HG03439 (cell line): Measurements from ENCODE around the gene SUGP1.
"Not testable (repeated sequence)": the region's sequence is repeated elsewhere in the genome, so short reads cannot be mapped to it uniquely, and the experiment has no call there.

ENCODE experiments used
- ATAC-seq: cut with Tn5 transposase; IDR thresholded peaks from one replicate; pipeline ENCODE4 v1.9.1; 2021; ENCODE audit warnings: mild to moderate bottlenecking, moderate library complexity; ENCODE audit not compliant: unreplicated experiment

The SUGP1 gene

GRCh38 chr19:19268453-19269385 is 51.6 kb downstream of the SUGP1 start:
- no peak for ATAC-seq

- no peak for ATAC-seq
These were observed 53.0 kb downstream of the SUGP1 start for GRCh38 chr19:19267305-19267704.

DNA sequence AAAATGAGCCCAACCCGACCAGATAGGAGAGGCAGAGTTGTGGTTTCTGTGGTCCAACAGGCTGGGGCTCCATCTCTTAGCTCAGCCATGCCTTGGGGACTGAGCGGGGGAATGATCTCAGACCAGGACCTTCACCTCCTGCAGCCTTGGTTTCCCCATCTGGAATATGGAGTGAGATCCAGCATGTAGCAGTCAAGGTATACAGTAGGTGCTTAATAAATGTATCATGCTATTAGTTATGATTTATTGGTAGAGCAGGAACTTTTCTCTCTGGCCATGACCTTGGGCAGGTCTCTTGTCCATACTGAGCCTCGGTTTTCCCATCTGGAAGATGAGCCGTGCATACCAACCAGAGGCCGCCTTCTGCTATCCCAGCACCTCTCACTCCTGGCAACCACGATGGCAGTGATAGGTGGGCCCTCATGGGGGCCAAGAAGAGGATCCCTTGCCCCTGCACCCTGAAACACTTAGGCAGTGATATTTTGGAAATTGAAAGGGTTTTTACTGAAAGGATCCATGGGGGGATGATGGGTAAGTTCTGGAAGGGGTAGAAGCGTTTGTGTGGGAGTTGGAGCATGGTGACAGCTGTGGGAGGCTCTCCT is 56.3 kb downstream of the SUGP1 start:
- no peak for ATAC-seq

GRCh38 chr19:19262190-19263057 is 57.9 kb downstream of the SUGP1 start:
- no peak for ATAC-seq

GRCh38 chr19:19261350-19262189 is 58.7 kb downstream of the SUGP1 start:
- no peak for ATAC-seq

- ATAC-seq: no peak
These were observed 59.7 kb downstream of the SUGP1 start for GRCh38 chr19:19260417-19261214.

DNA sequence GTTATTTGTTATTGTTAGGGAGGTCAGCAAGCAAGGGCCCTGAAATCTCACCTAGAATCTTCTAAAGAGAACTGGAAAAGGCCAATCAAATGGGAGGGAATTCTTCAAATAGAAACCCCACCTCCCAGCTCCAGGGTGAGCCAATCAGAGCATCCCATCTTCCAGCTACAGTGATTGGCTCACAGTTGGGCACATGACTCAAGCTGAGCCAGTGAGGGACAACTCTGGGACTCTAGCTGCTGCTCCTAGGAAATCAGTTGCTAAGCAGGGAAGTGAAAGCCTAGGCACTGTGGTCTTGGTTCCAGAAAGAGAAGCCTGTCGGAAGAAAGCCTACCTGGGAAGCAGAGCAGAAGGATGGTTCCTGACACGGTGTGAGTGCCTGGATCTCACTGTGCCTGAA is 60.6 kb downstream of the SUGP1 start:
- no peak for ATAC-seq

DNA sequence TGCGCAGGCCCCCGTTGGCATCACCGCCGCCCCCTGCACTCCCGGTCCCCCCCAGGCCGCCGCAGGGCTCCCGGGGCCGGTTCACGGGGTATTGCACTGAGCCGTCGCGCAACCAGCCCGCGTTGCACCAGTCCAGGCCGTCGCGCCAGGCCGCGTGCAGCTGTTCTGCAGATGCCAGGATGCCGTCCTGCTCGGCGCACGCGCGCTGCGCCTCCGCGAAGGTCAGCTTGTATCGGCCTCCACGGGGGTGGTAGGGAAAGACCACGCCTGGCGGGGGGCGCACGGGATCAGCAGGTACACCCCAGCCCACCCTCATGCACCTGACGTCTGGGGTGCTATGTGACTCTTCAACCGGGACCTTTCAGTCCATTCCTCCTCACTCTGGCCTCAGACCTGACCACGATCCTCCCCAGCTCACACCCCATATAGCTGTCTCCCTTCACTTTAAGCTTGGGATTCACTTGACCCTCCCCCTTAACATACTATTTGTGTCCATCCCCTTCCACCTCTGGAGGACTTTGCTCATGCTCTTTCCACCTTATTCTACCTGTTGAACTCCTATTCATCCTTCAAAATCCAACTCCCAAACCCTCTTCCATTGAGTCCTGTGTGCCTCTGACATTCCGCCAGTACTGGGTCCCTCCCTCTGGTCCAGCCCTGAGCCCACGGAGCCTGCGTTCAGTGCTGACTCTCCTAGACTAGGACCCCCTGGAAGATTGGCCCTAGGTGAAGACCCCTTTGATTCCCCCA is 61.5 kb downstream of the SUGP1 start:
- no peak for ATAC-seq

- ATAC-seq: no peak
These were observed 62.3 kb downstream of the SUGP1 start for GRCh38 chr19:19257836-19258588.

- no peak for ATAC-seq
These were observed 63.2 kb downstream of the SUGP1 start for GRCh38 chr19:19257137-19257536.

- ATAC-seq: no peak
These were observed 64.0 kb downstream of the SUGP1 start for GRCh38 chr19:19256072-19256969.

DNA sequence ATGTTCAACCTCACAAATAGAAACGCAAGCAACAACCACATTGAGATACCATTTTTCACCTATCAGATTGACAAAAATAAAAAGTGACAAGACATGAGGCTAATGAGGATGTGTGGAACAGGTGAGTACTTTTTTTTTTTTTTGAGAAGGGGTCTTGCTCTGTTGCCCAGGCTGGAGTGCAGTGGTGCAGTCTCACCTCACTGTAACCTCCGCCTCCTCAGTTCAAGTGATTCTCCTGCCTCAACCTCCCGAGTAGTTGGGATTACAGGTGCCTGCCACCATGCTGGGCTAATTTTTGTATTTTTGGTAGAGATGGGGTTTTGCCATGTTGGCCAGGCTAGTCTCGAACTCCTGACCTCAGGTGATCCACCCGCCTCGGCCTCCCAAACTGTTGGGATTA is 66.9 kb downstream of the SUGP1 start:
- ATAC-seq: not testable (repeated sequence)

DNA sequence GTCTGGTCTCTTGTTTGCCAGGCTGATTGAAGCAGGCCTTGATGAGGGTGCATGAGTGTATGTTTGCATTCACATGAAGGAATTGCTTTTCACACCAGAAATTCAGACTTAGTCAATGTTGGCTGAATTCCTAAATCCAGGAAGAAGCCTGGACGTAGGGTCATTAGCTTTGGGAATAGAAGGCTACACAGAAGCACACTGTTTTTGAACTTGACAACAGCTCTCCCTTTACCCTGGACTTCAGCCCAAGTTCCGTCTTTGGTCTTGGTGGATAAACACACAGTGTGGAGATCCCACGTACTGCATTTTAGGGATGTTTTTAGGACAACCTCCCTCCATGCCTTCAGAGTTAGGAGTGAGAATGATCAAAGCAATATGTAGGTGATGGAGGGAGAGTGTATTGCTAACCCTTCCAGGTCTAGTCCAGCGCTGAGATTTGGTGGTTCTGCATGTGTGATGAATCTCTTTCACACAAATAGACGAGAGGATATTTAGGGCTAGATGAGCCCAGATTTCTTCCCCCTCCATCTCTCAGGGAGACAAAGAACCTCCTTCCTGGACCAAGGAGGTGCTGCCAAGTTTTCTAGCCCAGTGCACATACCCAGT is 70.0 kb downstream of the SUGP1 start:
- ATAC-seq: no peak

DNA sequence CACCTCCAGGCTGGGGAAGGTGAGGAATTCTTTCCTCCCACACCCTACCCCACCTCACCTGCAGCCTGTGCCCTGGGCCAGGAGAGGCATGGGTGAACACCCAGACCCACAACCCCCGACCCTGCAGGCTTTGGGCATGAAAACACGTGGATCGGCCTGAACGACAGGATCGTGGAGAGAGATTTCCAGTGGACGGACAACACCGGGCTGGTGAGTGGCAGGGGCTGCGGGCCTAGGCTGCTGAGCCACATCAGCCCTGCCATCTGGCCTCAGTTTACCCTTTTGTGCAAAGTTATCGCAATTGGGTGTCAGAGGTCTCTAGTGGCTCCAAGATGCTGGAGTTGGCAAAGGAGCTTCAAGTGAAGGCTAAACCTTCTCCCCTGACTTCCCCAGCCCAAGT is 79.8 kb downstream of the SUGP1 start:
- ATAC-seq: no peak

GRCh38 chr19:19239675-19240074 is 80.6 kb downstream of the SUGP1 start:
- ATAC-seq: no peak

GRCh38 chr19:19238126-19238894 is 82.0 kb downstream of the SUGP1 start:
- ATAC-seq: no peak
